ENCODE measurements around the gene NKX2-4. TPM values are rescaled to one million over a fixed set of nuclear protein-coding genes. Genes with fewer than 3 reads are reported as not detected.

NKX2-4 gene
- polyA plus RNA-seq, 3 donors: not detected

DNA sequence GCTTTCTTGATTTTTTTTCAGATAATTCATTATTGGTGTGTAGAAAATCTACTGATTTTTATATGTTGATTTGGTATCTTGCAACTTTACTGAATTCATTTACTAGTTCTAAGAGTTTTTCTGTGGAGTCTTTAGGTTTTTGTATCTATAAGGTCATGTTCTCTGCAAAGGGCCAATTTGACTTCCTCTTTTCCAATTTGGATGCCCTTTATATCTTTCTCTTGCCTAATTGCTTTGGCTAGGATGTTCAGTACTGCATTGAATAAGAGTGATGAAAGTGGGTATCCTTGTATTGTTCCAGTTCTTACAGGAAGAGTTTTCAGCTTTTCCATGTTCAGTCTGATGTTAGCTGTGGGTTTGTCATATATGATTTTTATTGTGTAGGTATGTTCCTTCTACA lies 14.4 kb upstream of the NKX2-4 start:
- peaks cover 31 to 49% (median 37%) of the 10 kb centered on the region in 3 donors for H3K27me3 Mint-ChIP-seq (ENCODE audit: low read depth in 3 of 3)
- no peak overlapping the region for H3K4me3 Mint-ChIP-seq
- H3K27ac Mint-ChIP-seq: no peak overlapping the region
- intact Hi-C loops (cut with micrococcal nuclease): no loop called here
- peaks cover 4 to 32% (median 20%) of the 10 kb centered on the region in 7 donors for H3K9me3 Mint-ChIP-seq
- no peak overlapping the region for H3K4me3 ChIP-seq (replicated peaks in 1 of 3; ENCODE audit: low read depth in 2 of 3, low read length in 3 of 3)
- H4K20me1 ChIP-seq (ENCODE audit: insufficient read depth, low read length): no peaks in the 10 kb centered on the region
- no peaks in the 10 kb centered on the region for H3K79me2 ChIP-seq (ENCODE audit: insufficient read depth, low read length)
- H3K27ac ChIP-seq (ENCODE audit: low read depth in 1 of 2, low read length in 2 of 2): no peak overlapping the region
- no peak overlapping the region for H3K4me2 ChIP-seq (replicated peaks; ENCODE audit: extremely low read depth, low read length, poor library complexity, severe bottlenecking)
- peaks cover 18 to 22% of the 10 kb centered on the region in 2 donors for H3K27me3 ChIP-seq (ENCODE audit: control insufficient read depth in 2 of 2, insufficient read depth in 2 of 2, low read length in 2 of 2)
- no peaks in the 10 kb centered on the region for H3K36me3 ChIP-seq (replicated peaks in 1 of 2; ENCODE audit: control insufficient read depth in 1 of 2, insufficient read depth in 2 of 2, low read length in 2 of 2)
- H3K36me3 Mint-ChIP-seq: no peaks in the 10 kb centered on the region
- no peak overlapping the region for H3K9ac ChIP-seq (ENCODE audit: insufficient read depth, low read length, poor library complexity, severe bottlenecking)
- peaks cover 3 to 19% of the 10 kb centered on the region in 2 donors for H3K9me3 ChIP-seq (replicated peaks in 1 of 2; ENCODE audit: control insufficient read depth in 1 of 2, insufficient read depth in 1 of 2, low read length in 2 of 2)
- no peaks in the 10 kb centered on the region for H3K4me1 Mint-ChIP-seq
- H3K4me1 ChIP-seq (ENCODE audit: control insufficient read depth in 1 of 2, insufficient read depth in 2 of 2, low read length in 2 of 2): no peaks in the 10 kb centered on the region
- DNase-seq: no peak
- no peak overlapping the region for H2AFZ ChIP-seq (ENCODE audit: insufficient read depth, low read depth, low read length, poor library complexity, severe bottlenecking)
- TF ChIP-seq, protein P1, sequence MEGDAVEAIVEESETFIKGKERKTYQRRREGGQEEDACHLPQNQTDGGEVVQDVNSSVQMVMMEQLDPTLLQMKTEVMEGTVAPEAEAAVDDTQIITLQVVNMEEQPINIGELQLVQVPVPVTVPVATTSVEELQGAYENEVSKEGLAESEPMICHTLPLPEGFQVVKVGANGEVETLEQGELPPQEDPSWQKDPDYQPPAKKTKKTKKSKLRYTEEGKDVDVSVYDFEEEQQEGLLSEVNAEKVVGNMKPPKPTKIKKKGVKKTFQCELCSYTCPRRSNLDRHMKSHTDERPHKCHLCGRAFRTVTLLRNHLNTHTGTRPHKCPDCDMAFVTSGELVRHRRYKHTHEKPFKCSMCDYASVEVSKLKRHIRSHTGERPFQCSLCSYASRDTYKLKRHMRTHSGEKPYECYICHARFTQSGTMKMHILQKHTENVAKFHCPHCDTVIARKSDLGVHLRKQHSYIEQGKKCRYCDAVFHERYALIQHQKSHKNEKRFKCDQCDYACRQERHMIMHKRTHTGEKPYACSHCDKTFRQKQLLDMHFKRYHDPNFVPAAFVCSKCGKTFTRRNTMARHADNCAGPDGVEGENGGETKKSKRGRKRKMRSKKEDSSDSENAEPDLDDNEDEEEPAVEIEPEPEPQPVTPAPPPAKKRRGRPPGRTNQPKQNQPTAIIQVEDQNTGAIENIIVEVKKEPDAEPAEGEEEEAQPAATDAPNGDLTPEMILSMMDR (IDR thresholded peaks at IDR 0.05): no peak

DNA sequence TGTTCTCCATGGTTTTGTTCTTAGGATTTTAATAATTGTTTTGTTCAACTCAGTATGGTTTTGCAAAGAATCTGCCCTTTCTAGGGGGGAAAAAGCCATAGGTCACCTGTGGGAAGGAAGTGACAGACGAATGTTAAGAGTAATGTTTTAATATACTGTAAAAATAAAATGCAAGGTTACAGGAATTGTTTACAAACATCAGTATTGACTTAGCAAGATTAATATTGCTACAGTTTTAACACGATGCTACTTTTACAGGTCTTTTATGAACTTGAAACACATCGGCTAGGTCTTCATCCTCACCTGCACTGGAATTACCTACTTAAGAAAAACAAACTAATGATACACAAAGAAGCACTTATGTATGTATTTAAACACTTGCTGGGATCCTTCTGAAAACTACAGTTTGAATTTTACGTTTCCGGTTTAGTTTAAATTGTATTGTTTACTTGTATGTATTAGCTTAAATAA lies 1.7 kb upstream of the NKX2-4 start:
- no CpG with 5 or more reads among the region's 5 CpGs for WGBS (ENCODE audit: insufficient coverage)
- Mint-ChIP-seq H3K36me3 (peaks cover 0 to 1% of the 10 kb centered on the region in 2 donors), H3K27me3 (ENCODE audit: low read depth in 3 of 3) (peaks cover 68 to 84% (median 69%) of the 10 kb centered on the region in 3 donors), H3K4me3 (peak overlapping the region in 1 of 2 donors; percentile 78), H3K9me3 (peaks cover 0 to 11% (median 7%) of the 10 kb centered on the region in 7 donors), H3K27ac (no peak overlapping the region), H3K4me1 (peaks cover 12% of the 10 kb centered on the region)
- H3K9me3 ChIP-seq (replicated peaks in 1 of 2; ENCODE audit: control insufficient read depth in 1 of 2, insufficient read depth in 1 of 2, low read length in 2 of 2): peaks cover 0 to 13% of the 10 kb centered on the region in 2 donors
- H3K4me1 ChIP-seq (ENCODE audit: control insufficient read depth in 1 of 2, insufficient read depth in 2 of 2, low read length in 2 of 2): peaks cover 0 to 13% of the 10 kb centered on the region in 2 donors
- no peaks in the 10 kb centered on the region for H3K36me3 ChIP-seq (replicated peaks in 1 of 2; ENCODE audit: control insufficient read depth in 1 of 2, insufficient read depth in 2 of 2, low read length in 2 of 2)
- no peak overlapping the region for H3K4me2 ChIP-seq (replicated peaks; ENCODE audit: extremely low read depth, low read length, poor library complexity, severe bottlenecking)
- intact Hi-C loops (cut with micrococcal nuclease): loop anchor here in 1 of 2 donors (10.0 kb wide), 1 partner anchor 106 kb away; no protein-coding TSS in a partner anchor
- no peak for DNase-seq
- H3K9ac ChIP-seq (ENCODE audit: insufficient read depth, low read length, poor library complexity, severe bottlenecking): no peak overlapping the region
- H3K27ac ChIP-seq (ENCODE audit: low read depth in 1 of 2, low read length in 2 of 2): no peak overlapping the region
- H3K4me3 ChIP-seq (replicated peaks in 1 of 3; ENCODE audit: low read depth in 2 of 3, low read length in 3 of 3): no peak overlapping the region
- H3K27me3 ChIP-seq (ENCODE audit: control insufficient read depth in 2 of 2, insufficient read depth in 2 of 2, low read length in 2 of 2): peaks cover 75 to 85% of the 10 kb centered on the region in 2 donors
- H4K20me1 ChIP-seq (ENCODE audit: insufficient read depth, low read length): no peaks in the 10 kb centered on the region
- H2AFZ ChIP-seq (ENCODE audit: insufficient read depth, low read depth, low read length, poor library complexity, severe bottlenecking): no peak overlapping the region
- TF ChIP-seq, protein P1 (IDR thresholded peaks at IDR 0.05): no peak
- H3K79me2 ChIP-seq (ENCODE audit: insufficient read depth, low read length): no peaks in the 10 kb centered on the region

All from CD14-positive monocyte (primary cell).